Subcutaneous adipose tissue (tissue), 4 donors: ENCODE results near the gene TOP2B. TPM values are rescaled to one million over a fixed set of nuclear protein-coding genes. Genes with fewer than 3 reads are reported as not detected.

Source experiments
- total RNA-seq, 4 donors: library from RNA; depleted of rRNA; stranded (reverse); fragments of >200 nt; gene quantifications; one replicate each; pipeline ENCODE4 v1.1.0, GENCODE V29; 2016
- TF ChIP-seq, protein P1 (sequence below): fragments of 450-650 bp; IDR thresholded peaks from one replicate; pipeline ENCODE4 v1.5.1; 2016; ENCODE audit warnings: low read depth, mild to moderate bottlenecking, control low read depth, antibody characterized with exemption, moderate library complexity

TOP2B gene
- total RNA-seq, 4 donors from 2014 or later = 83.5 to 126 (median 87.0) TPM

DNA sequence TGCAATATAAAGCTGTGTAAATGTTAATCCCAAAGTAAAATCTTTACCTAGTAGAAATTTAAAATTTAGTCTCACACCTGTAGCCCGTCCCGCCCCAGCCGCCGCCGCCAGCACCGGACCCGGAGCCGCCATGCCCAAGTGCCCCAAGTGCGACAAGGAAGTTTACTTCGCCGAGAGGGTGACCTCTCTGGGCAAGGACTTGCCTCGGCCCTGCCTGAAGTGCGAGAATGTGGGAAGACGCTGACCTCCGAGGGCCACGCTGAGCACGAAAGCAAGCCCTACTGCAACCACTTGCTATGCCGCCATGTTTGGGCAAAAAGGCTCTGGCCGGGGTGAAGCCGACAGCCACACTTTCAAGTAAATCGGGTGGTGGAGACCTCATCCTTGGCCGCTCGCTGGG is 22.1 kb upstream of the TOP2B start:
- TF ChIP-seq, protein P1, sequence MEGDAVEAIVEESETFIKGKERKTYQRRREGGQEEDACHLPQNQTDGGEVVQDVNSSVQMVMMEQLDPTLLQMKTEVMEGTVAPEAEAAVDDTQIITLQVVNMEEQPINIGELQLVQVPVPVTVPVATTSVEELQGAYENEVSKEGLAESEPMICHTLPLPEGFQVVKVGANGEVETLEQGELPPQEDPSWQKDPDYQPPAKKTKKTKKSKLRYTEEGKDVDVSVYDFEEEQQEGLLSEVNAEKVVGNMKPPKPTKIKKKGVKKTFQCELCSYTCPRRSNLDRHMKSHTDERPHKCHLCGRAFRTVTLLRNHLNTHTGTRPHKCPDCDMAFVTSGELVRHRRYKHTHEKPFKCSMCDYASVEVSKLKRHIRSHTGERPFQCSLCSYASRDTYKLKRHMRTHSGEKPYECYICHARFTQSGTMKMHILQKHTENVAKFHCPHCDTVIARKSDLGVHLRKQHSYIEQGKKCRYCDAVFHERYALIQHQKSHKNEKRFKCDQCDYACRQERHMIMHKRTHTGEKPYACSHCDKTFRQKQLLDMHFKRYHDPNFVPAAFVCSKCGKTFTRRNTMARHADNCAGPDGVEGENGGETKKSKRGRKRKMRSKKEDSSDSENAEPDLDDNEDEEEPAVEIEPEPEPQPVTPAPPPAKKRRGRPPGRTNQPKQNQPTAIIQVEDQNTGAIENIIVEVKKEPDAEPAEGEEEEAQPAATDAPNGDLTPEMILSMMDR = no peak

DNA sequence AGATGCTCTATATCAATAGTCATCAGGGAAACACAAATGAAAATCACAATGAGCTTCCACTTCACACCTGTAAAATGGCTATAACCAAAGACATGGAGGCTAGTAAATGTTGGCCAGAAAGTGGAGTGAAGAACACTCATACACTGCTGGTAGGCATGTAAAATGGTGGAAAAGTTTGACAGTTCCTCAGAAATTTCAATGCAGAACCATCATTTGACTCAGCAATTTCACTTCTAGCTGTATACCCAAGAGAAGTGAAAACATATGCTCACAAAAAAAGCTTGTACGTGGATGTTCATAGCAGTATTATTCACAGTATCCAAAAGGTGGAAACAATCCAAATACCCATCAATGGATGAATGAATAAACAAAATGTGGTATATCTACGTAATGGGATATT is 19.2 kb upstream of the TOP2B start:
- TF ChIP-seq, protein P1 = no peak

DNA sequence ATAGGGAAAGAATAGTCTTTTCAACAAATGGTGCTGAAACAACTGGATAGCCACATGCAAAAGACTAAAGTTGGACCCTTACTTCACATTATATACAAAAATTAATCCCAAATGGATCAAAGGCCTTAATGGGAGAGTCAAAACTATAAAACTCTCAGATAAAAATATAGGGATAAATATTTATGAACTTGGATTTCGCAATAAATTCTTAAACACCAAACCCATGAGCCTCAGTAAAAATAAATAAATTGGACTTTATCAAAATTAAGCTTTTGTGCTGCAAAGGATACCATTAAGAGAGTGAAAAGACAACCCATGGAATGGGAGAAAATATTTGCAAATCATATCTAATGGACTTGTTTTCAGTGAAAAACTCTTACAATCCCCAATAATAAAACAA is 18.7 kb upstream of the TOP2B start:
- TF ChIP-seq, protein P1 = no peak

- TF ChIP-seq, protein P1 = no peak
Measured at GRCh38 chr3:25679642-25680302, 15.1 kb upstream of the TOP2B start.

GRCh38 chr3:25679166-25679565 is 14.5 kb upstream of the TOP2B start:
- TF ChIP-seq, protein P1 = no peak

- TF ChIP-seq, protein P1 = no peak
Measured at GRCh38 chr3:25678581-25678980, 13.9 kb upstream of the TOP2B start.

GRCh38 chr3:25677121-25677520 is 12.4 kb upstream of the TOP2B start:
- TF ChIP-seq, protein P1 = no peak
